CD4-positive, alpha-beta T cell treated with Interleukin-2 at 100 ng/mL for 4 hours (primary cell): ENCODE measurements around the gene ZNF385D.
"Not testable (repeated sequence)": the region's sequence is repeated elsewhere in the genome, so short reads cannot be mapped to it uniquely, and the experiment has no call there.

Experiments
- DNase-seq: peaks from one replicate; pipeline ENCODE4 v3.0.0-alpha.2; 2020; ENCODE audit warnings: low spot score

Gene ZNF385D

GRCh38 chr3:21441821-21442220, 309.2 kb downstream of the ZNF385D start:
- no peak for DNase-seq

DNA sequence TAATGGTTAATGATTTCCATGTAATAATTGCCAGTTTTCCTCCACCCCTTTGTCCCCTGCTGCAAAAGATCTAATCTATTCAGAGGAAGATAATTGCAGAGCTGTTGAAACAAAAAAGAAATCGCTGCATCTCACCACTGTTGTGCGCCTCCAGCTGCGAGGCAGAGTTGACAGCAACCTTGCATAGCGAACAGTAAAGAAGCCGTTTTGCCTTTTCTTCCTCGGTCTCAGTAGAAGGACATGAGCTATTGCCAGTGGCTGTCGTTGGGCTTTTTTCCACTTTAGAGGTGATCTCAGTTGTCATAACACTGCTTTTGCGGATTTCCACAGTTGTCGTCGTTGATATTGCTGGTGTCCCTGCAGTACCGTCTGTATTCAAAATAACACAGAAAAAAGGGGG, 314.2 kb downstream of the ZNF385D start:
- DNase-seq = no peak

DNA sequence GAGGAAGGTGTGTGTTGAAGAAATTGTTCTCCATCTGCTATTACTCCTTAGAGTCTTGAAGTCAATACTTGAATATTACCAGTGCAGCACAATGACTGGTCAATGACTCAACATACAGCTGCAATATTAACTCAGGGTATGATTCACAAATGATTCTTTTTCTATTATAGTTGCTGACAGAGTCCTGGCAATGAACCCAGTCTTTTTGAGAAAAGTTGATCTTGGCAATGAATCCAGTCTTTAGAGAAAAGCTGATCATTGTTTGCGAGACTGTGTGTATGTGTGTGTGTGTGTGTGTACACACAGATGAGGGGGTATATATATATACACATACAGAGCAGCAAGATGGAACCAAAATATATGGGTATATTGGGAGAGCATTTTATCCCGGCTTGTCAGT, 315.1 kb downstream of the ZNF385D start:
- DNase-seq = no peak

- DNase-seq = no peak
Observed at GRCh38 chr3:21434310-21434709, 316.7 kb downstream of the ZNF385D start.

DNA sequence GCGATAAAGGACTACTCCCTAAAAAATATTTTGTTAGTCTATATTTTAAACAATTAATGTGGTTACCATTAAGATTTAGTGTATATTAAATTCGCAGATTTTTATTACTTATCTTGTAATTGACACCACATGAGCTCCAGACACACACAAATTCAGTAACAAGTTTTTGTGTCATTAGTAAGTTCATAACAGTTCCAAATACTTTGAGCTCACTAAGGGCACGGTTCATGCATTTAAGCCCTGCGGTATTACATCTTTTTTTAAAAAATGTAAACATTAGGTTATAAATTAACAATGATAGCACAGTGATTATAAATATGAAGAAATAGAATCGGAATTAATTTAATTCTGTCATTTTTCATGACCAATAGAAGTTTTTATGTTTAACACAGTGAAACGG, 317.3 kb downstream of the ZNF385D start:
- no peak for DNase-seq

- no peak for DNase-seq
Observed at GRCh38 chr3:21426920-21427319, 324.1 kb downstream of the ZNF385D start.

GRCh38 chr3:21425715-21426114, 325.3 kb downstream of the ZNF385D start:
- DNase-seq = no peak

- DNase-seq = no peak
Observed at GRCh38 chr3:21421096-21421495, 329.9 kb downstream of the ZNF385D start.

- DNase-seq = no peak
Observed at GRCh38 chr3:21417991-21418390, 333.0 kb downstream of the ZNF385D start.

DNA sequence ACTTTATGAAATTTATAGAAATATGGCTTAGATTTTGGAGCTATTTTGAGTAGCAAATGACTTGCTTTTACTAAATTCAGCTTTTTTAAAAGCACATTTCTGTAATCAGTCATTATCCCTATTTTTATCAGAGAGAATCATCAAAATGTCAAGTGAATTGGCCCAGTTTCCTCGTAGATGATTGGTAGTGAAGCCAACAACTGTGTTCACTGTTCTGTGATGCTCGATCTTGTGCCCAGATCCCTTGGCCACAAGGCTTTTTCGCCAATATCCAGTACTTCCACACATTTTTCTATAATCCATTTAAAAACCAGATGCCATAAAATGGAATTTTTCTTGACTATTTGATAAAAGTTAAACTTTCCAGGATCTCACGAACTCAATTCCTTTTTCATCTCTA, 336.5 kb downstream of the ZNF385D start:
- DNase-seq = no peak

GRCh38 chr3:21411058-21411457, 340.0 kb downstream of the ZNF385D start:
- no peak for DNase-seq

DNA sequence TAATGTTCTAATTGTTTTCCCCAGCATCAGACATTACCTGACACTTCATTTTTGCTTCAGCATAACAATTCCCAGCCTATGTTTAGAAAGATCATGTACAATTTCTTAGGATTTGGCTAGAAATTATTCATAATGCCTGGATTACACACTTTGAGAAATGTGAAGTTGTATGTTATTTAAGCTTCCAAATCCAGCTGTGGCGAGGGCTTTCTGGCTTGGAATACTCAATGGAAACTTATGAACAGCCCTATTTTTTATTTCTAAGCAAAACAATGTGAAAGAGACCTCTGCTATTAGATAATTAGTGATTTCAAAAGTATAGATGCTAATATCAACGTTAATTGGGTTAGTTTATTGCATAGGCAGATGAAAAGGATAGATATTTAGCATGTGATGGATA, 341.6 kb downstream of the ZNF385D start:
- DNase-seq = no peak

DNA sequence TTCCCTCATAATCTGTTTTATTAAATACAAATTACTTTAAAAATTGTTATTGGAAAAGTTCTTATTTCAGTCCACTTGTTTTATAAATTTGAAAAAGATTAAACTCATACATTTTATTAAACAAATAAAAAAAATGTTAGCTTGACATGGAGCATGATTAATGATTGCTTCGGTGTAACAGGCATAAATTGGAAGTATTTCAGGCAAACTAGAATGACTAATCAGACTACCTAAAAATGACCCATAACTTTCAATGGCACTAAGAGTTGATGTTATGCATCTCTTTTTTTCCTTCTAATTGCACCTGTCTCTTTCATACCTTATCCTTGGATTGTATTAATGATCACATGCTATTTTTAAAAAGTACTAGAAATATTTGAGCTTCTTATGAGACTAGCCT, 343.3 kb downstream of the ZNF385D start:
- no peak for DNase-seq

DNA sequence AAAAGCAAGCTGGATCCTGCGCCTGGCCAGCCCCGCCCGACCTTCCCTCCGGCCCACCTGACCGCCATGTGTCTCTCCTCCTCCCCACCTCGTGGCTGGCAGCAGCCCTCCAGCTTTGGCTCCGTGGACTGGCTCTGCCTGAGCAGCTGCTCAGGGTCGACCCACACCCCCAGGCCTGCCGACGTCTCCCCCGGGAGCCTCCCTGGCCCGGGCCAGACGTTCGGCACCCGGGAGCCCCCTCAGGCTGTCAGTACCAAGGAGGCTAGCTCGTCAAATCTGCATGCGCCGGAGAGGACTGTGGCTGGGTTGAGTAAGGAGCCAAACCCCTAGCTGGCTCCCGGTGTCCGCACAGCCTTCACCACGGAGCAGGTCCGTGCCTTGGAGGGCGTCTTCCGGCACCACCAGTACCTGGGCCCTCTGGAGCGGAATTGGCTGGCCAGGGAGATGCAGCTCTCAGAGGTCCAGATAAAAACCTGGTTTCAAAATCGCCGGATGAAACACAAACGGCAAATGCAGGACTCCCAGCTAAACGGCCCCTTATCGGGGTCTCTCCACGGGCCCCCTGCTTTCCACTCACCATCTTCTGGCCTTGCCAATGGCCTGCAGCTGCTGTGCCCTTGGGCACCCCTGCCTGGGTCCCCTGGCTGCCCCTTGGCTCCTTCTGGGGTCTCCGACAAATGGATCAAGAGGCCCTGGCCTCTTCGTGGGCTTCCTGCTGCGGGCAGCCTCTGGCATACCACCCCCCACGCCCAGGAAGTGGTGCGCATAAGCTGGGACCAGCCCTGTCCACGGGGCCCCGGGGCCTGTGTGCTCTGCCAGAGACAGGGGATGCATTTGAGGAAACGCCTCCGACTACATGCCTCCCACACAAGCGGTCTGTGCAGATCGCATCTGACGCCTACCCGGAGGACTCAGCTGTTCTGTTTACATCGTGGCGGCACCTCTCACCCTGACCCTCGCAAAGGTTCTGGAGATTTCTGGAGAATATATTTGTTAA, 345.0 kb downstream of the ZNF385D start:
- no peak for DNase-seq

- no peak for DNase-seq
Observed at GRCh38 chr3:21398461-21398860, 352.5 kb downstream of the ZNF385D start.

- DNase-seq = no peak
Observed at GRCh38 chr3:21393683-21394311, 357.2 kb downstream of the ZNF385D start.

GRCh38 chr3:21392526-21392925, 358.5 kb downstream of the ZNF385D start:
- DNase-seq = no peak

DNA sequence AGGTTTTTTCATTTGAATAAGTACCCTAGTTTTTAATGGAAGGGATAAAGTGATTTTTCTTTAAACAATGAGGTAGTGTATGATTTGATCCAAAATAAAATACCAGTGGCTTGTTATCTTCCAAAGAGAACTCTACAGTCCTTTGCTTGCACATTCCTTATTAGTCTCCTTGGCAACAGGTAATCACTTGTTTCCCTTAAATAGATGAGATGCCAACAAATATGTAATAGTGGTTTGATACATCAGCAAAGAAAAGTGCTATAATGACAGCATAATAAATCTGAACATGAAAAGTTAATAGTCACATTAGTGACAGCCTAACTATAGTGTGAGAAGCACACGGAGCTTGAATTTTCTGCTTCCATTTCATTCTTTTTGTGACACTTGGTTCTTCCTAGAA, 360.2 kb downstream of the ZNF385D start:
- no peak for DNase-seq

DNA sequence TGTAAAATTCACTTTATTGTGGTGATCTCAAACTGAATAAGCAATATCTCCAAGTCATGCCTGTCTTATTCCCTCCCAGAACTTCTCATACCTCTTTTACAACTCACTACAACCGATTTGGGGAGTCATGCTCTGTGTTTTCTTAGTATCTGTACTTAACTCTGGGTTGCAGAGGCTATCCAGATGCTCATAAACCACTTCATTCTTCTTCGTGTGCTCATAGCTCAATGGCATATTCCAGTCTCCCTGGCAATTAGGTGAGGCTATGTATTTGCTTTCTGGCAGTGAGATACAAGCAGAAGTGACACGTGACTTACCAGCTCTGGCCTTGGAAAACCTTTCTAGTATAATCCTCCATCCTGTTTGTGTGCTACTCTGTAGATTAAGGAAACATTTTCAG, 360.9 kb downstream of the ZNF385D start:
- no peak for DNase-seq

GRCh38 chr3:21387142-21387826, 363.7 kb downstream of the ZNF385D start:
- DNase-seq = not testable (repeated sequence)

- not testable (repeated sequence) for DNase-seq
Observed at GRCh38 chr3:21378036-21378435, 373.0 kb downstream of the ZNF385D start.

DNA sequence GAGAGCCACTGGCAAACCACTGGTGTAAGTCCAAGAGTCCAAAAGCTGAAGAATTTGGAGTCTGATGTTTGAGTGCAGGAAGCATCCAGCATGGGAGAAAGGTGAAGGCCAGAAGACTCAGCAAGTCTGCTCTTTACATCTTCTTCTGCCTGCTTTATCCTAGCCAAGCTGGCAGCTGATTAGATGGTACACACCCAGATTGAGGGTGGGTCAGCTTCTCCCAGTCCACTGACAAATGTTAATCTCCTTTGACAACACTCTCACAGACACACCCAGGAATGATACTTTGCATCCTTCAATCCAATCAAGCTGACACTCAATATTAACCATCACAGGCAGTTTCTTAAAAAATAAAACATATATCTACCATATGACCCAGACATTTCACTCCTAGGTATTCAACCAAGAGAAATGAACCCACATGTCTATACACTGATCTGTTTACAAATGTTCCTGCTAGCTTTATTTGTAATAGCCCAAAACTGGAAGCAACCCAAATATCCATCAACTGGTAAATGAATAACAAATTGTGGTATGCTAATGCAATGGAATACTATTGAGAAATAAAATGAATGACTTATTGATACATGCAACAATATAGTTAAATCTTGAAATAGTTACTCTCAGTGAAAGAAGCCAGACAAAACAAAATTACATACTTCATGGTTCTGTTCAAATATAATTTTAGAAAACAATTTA, 373.8 kb downstream of the ZNF385D start:
- DNase-seq = no peak
